ENCODE data around the gene PFKM.

The PFKM gene

GRCh38 chr12:48191096-48191495 lies 71.9 kb downstream of the PFKM start:
- FAIRE-seq = no peak

GRCh38 chr12:48192861-48193260 lies 73.7 kb downstream of the PFKM start:
- no peak for FAIRE-seq

- FAIRE-seq = no peak
Observed at GRCh38 chr12:48193623-48194022, 74.5 kb downstream of the PFKM start.

- FAIRE-seq = no peak
Observed at GRCh38 chr12:48194799-48195201, 75.6 kb downstream of the PFKM start.
